ENCODE results near the gene PDE3B.

DNA sequence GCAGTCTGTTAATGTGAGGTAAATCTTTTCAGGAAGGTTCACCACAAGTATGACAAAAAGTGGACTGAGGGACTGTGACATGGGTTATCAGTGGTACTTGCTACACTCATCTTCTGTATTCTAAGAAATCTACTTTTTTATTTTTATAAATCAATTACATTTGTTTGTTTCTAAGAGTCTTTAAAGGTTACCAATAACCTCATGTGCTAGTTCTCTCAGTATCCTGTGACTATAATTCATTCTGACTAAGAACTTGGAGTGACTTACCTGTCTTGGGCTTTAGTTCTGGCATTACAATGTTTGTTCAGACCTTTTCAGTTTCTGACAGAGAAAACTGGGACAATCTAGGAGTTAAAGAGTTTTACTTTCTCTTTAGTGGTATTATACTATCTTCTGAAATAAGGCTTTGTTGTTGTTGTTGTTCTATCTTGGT lies 108.4 kb downstream of the PDE3B start:
- TF ChIP-seq ARNTL (CRISPR knock-in tag; IDR thresholded peaks at IDR 0.05; ENCODE audit: borderline replicate concordance, low read depth) (no peak), ZC3H10 (CRISPR knock-in tag; IDR thresholded peaks at IDR 0.05) (no peak), PATZ1 (CRISPR knock-in tag; IDR thresholded peaks at IDR 0.05; ENCODE audit: borderline replicate concordance) (no peak), TSHZ2 (CRISPR knock-in tag; IDR thresholded peaks at IDR 0.05) (no peak), ZNF565 (CRISPR knock-in tag; conservative IDR thresholded peaks at IDR 0.05; ENCODE audit: low read depth) (no peak), BACH2 (CRISPR knock-in tag; IDR thresholded peaks at IDR 0.05; ENCODE audit: borderline replicate concordance) (no peak), CSRNP3 (CRISPR knock-in tag; IDR thresholded peaks at IDR 0.05) (no peak), ZFP30 (CRISPR knock-in tag; IDR thresholded peaks at IDR 0.05) (no peak), RARB (CRISPR knock-in tag; IDR thresholded peaks at IDR 0.05) (no peak)

All from SK-N-SH treated with all-trans-retinoic acid at 6 μM for 48 hours (cell line).